Ishikawa (cell line): ENCODE measurements around the gene MED15.
A peak's percentile ranks its signal among the peaks of the same experiment; 100 is the strongest.

ENCODE experiments used
- CEBPB ChIP-seq: IDR thresholded peaks from 2 replicates; pipeline ENCODE4 v1.6.1; 2012
- CREB1 ChIP-seq: IDR thresholded peaks from 2 replicates; pipeline ENCODE4 v1.6.1; 2012; ENCODE audit warnings: low read depth
- EGR1 ChIP-seq: IDR thresholded peaks from 2 replicates; pipeline ENCODE4 v1.6.1; 2012
- EP300 ChIP-seq: IDR thresholded peaks from 2 replicates; pipeline ENCODE4 v1.6.1; 2012; ENCODE audit warnings: borderline replicate concordance
- FOXM1 ChIP-seq: IDR thresholded peaks from 2 replicates; pipeline ENCODE4 v1.6.1; 2012; ENCODE audit warnings: low read depth, borderline replicate concordance
- NFIC ChIP-seq: IDR thresholded peaks from 2 replicates; pipeline ENCODE4 v1.6.1; 2012
- RAD21 ChIP-seq: IDR thresholded peaks from 2 replicates; pipeline ENCODE4 v1.6.1; 2012; ENCODE audit warnings: low read depth
- TAF1 ChIP-seq: IDR thresholded peaks from 2 replicates; pipeline ENCODE4 v1.6.1; 2012; ENCODE audit warnings: low read depth, mild to moderate bottlenecking
- TCF12 ChIP-seq: IDR thresholded peaks from 2 replicates; pipeline ENCODE4 v1.6.1; 2012; ENCODE audit warnings: low read depth
- TEAD4 ChIP-seq: IDR thresholded peaks from 2 replicates; pipeline ENCODE4 v1.6.1; 2012
- YY1 ChIP-seq: IDR thresholded peaks from 2 replicates; pipeline ENCODE4 v1.6.1; 2012; ENCODE audit warnings: low read depth
- ZBTB7A ChIP-seq: IDR thresholded peaks from 2 replicates; pipeline ENCODE4 v1.6.1; 2012; ENCODE audit warnings: low read depth
- TF ChIP-seq, protein P1 (sequence below): IDR thresholded peaks from 2 replicates; pipeline ENCODE4 v1.6.1; 2012; ENCODE audit warnings: low read depth, mild to moderate bottlenecking
- TF ChIP-seq, protein P2 (sequence below): IDR thresholded peaks from 2 replicates; pipeline ENCODE4 v1.6.1; 2012
- TF ChIP-seq, protein P3 (sequence below): IDR thresholded peaks from 2 replicates; pipeline ENCODE4 v1.6.1; 2012

MED15 gene

DNA sequence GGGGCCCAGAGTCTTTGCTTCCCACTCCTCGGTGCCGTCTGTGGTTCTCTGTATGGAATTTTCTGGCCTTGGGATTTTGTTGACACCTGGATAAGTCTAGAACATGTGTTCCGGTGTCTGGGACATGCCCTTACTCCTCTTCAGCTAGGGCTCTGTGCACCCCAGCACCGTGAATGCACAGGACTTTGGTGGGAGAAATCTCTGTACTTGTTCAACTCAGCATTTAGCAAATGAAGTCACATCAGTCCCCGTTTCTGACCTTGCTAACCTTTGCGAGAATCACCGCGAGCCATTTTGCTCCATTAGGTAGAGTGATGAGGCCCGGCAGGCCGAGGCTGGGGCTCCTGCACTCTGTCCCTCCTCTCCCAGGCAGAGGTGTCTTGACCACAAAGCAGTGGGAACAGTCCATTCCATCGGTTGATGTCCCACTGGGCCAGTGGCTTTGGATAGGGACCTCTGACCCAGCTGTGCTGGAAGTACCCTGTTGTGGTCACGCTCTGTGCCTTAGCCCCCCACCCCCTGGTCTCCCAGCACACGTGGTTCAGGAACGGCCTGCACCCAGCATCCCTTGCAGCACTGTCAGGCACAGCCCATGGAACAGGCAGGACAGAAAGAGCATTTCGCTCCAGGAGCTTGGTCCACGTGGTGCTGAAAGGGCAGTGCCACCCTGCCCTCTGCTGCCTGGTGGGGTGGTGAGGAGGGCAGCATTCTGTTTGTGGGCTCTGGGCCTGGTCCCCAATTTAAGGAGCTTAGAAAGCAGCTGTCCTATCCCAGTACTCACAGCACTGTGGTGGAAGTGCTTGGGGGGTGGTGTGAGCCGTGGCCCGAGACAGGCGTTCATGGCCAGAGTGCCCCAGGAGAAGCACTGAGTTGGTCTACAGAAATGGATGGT is 73.4 kb downstream of the MED15 start:
- no peak for TF ChIP-seq CREB1
- TF ChIP-seq FOXM1: no peak

DNA sequence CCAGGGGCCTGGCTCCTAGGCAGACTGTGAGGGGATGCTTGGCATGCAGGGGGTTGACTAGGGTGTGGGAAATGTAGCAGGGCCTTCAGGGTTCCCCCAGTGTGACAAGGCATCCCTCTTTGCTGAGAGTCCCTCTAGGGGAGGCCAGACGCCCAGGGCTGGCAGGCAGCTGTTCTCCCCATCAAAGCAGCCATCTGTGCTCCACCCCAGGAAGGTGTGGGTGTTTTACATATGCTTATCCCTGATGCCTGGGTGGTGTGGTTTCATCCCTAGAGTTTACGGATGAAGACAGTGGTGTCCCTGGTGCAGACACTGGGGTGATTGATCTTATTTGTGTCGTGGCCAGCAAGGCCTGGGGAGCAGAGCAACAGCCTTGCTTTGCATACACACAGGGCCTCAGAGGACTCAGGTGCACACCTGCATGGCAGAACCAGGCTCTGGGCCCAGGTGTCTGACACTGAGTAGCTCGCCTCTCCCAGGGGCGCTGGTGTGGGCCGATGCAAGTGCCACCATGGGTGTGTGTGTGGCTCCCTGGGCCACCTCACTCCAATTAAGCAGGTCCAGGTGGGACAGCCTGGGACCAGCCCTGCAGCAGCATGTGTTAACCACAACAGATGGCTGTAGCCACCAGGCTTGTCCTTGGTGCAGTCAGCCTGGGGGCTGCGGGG is 74.2 kb downstream of the MED15 start:
- TF ChIP-seq CEBPB: no peak
- no peak for TF ChIP-seq RAD21
- TF ChIP-seq, protein P1, sequence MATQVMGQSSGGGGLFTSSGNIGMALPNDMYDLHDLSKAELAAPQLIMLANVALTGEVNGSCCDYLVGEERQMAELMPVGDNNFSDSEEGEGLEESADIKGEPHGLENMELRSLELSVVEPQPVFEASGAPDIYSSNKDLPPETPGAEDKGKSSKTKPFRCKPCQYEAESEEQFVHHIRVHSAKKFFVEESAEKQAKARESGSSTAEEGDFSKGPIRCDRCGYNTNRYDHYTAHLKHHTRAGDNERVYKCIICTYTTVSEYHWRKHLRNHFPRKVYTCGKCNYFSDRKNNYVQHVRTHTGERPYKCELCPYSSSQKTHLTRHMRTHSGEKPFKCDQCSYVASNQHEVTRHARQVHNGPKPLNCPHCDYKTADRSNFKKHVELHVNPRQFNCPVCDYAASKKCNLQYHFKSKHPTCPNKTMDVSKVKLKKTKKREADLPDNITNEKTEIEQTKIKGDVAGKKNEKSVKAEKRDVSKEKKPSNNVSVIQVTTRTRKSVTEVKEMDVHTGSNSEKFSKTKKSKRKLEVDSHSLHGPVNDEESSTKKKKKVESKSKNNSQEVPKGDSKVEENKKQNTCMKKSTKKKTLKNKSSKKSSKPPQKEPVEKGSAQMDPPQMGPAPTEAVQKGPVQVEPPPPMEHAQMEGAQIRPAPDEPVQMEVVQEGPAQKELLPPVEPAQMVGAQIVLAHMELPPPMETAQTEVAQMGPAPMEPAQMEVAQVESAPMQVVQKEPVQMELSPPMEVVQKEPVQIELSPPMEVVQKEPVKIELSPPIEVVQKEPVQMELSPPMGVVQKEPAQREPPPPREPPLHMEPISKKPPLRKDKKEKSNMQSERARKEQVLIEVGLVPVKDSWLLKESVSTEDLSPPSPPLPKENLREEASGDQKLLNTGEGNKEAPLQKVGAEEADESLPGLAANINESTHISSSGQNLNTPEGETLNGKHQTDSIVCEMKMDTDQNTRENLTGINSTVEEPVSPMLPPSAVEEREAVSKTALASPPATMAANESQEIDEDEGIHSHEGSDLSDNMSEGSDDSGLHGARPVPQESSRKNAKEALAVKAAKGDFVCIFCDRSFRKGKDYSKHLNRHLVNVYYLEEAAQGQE: no peak
- TF ChIP-seq CREB1: no peak

DNA sequence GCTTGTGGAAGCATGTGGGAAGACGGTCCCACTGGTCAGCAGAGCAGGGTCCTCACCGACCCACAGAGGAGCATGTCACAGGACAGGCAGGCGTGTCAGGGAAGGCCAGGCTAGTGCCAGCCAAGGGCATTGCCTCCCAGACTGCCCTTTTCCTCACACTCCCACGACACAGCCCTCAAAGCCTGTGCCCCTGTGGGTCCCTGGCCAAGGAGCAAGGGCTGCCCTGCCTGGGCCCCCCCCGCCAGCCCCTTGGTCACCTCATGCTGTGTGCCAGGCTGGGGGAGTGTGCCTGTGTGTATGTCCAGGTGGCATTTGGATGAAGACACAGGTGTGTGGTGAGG is 74.7 kb downstream of the MED15 start:
- TF ChIP-seq TAF1 (no peak), TCF12 (no peak), ZBTB7A (no peak), RAD21 (no peak), YY1 (no peak), EGR1 (no peak), EP300 (no peak), CEBPB (no peak), CREB1 (no peak)
- TF ChIP-seq, protein P2, sequence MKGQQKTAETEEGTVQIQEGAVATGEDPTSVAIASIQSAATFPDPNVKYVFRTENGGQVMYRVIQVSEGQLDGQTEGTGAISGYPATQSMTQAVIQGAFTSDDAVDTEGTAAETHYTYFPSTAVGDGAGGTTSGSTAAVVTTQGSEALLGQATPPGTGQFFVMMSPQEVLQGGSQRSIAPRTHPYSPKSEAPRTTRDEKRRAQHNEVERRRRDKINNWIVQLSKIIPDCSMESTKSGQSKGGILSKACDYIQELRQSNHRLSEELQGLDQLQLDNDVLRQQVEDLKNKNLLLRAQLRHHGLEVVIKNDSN: no peak

DNA sequence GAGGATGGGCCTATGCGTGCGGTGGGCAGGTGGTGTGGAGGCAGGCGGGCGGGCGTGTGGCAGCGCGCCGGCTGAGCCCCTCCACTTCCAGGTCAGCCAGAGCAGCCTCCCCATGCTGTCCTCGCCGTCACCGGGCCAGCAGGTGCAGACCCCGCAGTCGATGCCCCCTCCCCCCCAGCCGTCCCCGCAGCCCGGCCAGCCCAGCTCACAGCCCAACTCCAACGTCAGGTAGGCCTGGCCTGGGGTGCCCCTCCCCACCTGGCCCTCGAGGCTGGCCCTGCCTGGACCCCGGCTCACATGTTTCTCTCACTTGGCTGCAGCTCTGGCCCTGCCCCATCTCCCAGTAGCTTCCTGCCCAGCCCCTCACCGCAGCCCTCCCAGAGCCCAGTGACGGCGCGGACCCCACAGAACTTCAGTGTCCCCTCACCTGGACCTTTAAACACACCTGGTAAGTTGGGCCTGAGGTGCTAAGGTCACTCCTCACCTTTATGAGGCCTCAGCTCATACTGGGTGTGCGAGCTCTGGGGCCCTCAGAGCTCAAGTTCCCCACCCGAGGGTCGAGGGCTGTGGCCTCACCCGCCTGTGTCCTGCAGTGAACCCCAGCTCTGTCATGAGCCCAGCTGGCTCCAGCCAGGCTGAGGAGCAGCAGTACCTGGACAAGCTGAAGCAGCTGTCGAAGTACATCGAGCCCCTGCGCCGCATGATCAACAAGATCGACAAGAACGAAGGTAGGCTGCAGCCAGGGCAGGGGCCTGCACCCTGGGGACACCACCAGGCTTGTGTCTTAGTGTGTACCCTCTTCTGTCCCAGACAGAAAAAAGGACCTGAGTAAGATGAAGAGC is 75.3 kb downstream of the MED15 start:
- no peak for TF ChIP-seq RAD21
- no peak for TF ChIP-seq NFIC
- TF ChIP-seq TEAD4: no peak
- TF ChIP-seq CREB1: no peak
- no peak for TF ChIP-seq TAF1
- TF ChIP-seq FOXM1: no peak
- TF ChIP-seq, protein P2: no peak
- no peak for TF ChIP-seq CEBPB
- TF ChIP-seq ZBTB7A: no peak
- no peak for TF ChIP-seq YY1

DNA sequence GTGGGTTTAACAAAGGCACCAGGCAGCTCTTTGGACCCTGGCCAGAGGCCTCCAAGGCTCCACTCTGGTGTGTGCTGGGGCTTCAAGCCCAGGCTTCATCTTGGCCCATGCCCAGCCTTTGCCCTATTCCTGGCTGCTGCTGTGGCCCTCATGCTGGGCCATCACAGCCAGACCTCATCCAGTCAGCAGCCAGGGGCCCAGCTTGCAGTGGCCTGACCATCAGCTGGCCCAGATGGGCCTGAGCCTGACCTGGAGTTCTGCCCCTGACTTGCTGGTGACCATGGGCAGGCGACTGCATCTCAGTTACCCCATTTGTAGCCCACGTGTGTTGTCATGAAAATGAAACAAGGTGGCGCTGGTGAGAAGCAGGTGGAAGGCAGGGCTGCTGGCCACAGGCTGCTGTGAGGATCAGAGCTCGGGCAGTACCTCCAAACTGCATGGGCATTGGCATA is 76.1 kb downstream of the MED15 start:
- TF ChIP-seq RAD21: peak; percentile 52; the same call in 1 of the 2 replicates
- no peak for TF ChIP-seq CEBPB

DNA sequence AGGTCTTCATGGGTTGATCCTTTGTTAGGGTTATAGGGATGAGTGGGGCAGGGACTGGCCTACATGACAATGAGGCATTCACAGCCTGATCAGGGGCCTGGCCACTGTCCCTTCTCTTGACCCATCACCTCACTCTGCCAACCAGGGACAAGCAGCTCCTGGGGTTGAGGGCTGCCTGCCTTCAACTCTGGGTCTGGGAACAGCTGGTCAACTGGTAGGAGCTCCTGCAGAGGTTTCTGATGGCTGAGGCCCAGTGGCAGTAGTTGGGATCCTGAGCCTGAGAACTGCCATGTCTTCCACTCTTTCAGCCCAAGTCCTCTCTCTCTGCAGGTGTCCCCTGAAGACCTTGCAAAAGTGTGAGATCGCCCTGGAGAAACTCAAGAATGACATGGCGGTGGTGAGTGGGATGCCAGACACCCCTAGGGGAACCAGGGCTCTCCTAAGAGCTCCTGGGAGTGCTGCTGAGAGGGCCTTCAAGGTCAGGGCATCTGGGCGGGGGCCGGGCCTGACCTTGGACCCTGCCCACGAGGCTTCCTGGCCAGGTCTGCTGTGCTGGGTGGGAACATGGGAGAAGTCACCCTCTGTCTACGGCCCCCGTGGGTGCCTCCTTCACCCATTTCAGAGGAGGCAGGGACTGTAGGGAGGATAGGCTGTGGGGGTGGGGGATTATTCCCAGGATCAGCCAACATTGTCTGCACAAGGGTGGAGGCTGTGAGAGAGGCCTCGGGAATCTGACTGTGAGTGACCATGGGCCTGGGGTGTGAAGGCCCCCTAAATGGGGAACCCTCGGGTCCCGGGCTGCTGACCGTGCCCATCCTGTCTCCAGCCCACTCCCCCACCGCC is 76.8 kb downstream of the MED15 start:
- TF ChIP-seq TEAD4 (no peak), CREB1 (no peak), TAF1 (no peak), TCF12 (no peak)
- TF ChIP-seq, protein P3, sequence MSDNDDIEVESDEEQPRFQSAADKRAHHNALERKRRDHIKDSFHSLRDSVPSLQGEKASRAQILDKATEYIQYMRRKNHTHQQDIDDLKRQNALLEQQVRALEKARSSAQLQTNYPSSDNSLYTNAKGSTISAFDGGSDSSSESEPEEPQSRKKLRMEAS: no peak

DNA sequence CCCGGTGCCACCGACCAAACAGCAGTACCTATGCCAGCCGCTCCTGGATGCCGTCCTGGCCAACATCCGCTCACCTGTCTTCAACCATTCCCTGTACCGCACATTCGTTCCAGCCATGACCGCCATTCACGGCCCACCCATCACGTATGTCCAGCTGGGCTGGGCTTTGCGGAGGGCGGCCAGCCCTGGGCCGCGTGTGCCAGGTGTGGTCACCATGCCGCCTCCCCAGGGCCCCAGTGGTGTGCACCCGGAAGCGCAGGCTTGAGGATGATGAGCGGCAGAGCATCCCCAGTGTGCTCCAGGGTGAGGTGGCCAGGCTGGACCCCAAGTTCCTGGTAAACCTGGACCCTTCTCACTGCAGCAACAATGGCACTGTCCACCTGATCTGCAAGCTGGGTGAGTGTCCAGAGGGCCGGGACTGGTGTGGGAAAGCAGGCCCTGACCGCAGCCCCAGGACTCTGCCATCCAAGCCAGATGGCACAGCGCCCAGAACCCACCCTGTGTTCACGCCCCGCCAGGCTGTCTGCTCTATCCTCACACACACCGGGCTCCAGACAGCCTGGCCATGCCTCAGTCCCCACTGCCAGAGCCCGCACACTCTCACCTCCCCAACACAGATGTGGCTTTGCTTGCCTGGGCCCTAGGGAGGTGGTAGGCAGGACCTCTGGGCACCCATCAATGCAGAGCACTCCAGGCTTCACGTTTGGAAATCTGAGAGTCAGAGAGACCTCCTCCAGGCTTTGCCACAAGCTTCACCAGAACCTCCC is 77.6 kb downstream of the MED15 start:
- TF ChIP-seq CEBPB (no peak), FOXM1 (no peak), TCF12 (no peak), NFIC (no peak), EP300 (no peak), TAF1 (no peak), YY1 (no peak), CREB1 (no peak), EGR1 (no peak), ZBTB7A (no peak), TEAD4 (no peak), RAD21 (no peak)
- TF ChIP-seq, protein P1: no peak
- TF ChIP-seq, protein P3: no peak
- TF ChIP-seq, protein P2: no peak
